Subcutaneous adipose tissue (tissue), 4 donors: Measurements from ENCODE around the gene GPR152. TPM values are rescaled to one million over a fixed set of nuclear protein-coding genes. Genes with fewer than 3 reads are reported as not detected.

Experiments
- CTCF ChIP-seq: fragments of 450-650 bp; IDR thresholded peaks from one replicate; pipeline ENCODE4 v1.5.1; 2016; ENCODE audit warnings: low read depth, mild to moderate bottlenecking, control low read depth, antibody characterized with exemption, moderate library complexity
- total RNA-seq, 4 donors: library from RNA; depleted of rRNA; stranded (reverse); fragments of >200 nt; gene quantifications; one replicate each; pipeline ENCODE4 v1.1.0, GENCODE V29; 2016

The GPR152 gene
- total RNA-seq, 4 donors from 2014 or later: not detected

- TF ChIP-seq CTCF: no peak
Measured at GRCh38 chr11:67484847-67485311, 32.4 kb upstream of the GPR152 start.

- no peak for TF ChIP-seq CTCF
Measured at GRCh38 chr11:67483831-67484665, 31.5 kb upstream of the GPR152 start.

GRCh38 chr11:67482827-67483798 is 30.6 kb upstream of the GPR152 start, which contains the start of gene AIP:
AIP (plus strand) TSS chr11:67483026; CDS start chr11:67483159, 133 bp downstream.
- TF ChIP-seq CTCF: no peak

- no peak for TF ChIP-seq CTCF
Measured at GRCh38 chr11:67482275-67482826, 29.8 kb upstream of the GPR152 start.

GRCh38 chr11:67472882-67473281 is 20.4 kb upstream of the GPR152 start:
- no peak for TF ChIP-seq CTCF

- TF ChIP-seq CTCF: no peak
Measured at GRCh38 chr11:67470337-67471002, 17.9 kb upstream of the GPR152 start.
